Smooth muscle cell (in vitro differentiated cells): ENCODE results near the gene SCFD2. TPM values are rescaled to one million over a fixed set of nuclear protein-coding genes. Genes with fewer than 3 reads are reported as not detected.

Experiments
- DNase-seq: peaks from one replicate; lab custom pipeline; 2025; ENCODE audit not compliant: unreplicated experiment; lab: John Stamatoyannopoulos, UW
- H2AFZ ChIP-seq: fragments of 200-600 bp; sonication (generic); 2 replicates; pipeline ENCODE4 v1.6.0; 2016; ENCODE audit warnings: antibody characterized with exemption, low read depth, mild to moderate bottlenecking
- H3F3A ChIP-seq: fragments of 200-600 bp; sonication (generic); 2 replicates; pipeline ENCODE4 v1.6.0; 2017; ENCODE audit warnings: antibody characterized with exemption, low read depth
- H3K27ac ChIP-seq: fragments of 200-600 bp; sonication (generic); 2 replicates; pipeline ENCODE4 v1.5.1; 2016; ENCODE audit warnings: low read depth, mild to moderate bottlenecking
- H3K27me3 ChIP-seq: fragments of 200-600 bp; sonication (generic); 2 replicates; pipeline ENCODE4 v1.6.1; 2016; ENCODE audit warnings: low read depth, mild to moderate bottlenecking
- H3K36me3 ChIP-seq: fragments of 200-600 bp; sonication (generic); 2 replicates; pipeline ENCODE4 v1.5.1; 2016; ENCODE audit warnings: low read depth
- H3K4me1 ChIP-seq: fragments of 200-600 bp; sonication (generic); 2 replicates; pipeline ENCODE4 v1.5.1; 2016; ENCODE audit warnings: low read depth
- H3K4me2 ChIP-seq: fragments of 200-600 bp; sonication (generic); 2 replicates; pipeline ENCODE4 v1.6.0; 2016; ENCODE audit warnings: mild to moderate bottlenecking
- H3K4me3 ChIP-seq: fragments of 200-600 bp; sonication (generic); 2 replicates; pipeline ENCODE4 v1.5.1; 2016; ENCODE audit warnings: mild to moderate bottlenecking
- H3K79me2 ChIP-seq: fragments of 200-600 bp; sonication (generic); 2 replicates; pipeline ENCODE4 v1.6.0; 2016; ENCODE audit warnings: low read depth, mild to moderate bottlenecking
- H3K9ac ChIP-seq: fragments of 200-600 bp; sonication (generic); 2 replicates; pipeline ENCODE4 v1.6.0; 2016; ENCODE audit warnings: low read depth
- H3K9me3 ChIP-seq: fragments of 200-600 bp; sonication (generic); replicated peaks from 2 replicates; pipeline ENCODE4 v1.5.1; 2016; ENCODE audit warnings: low read depth
- H4K20me1 ChIP-seq: fragments of 200-600 bp; sonication (generic); 2 replicates; pipeline ENCODE4 v1.6.0; 2016; ENCODE audit warnings: low read depth
- WGBS: methylation state at CpG from one replicate; pipeline ENCODE4 v1.1.7; 2016; ENCODE audit warnings: low lambda C conversion rate; 5-methylcytosine and 5-hydroxymethylcytosine counted together
- polyA plus RNA-seq: library from polyadenylated mRNA; unstranded; fragments of >200 nt; fragmentation: Nextera tagmentation; extraction: Ambion mirVana; gene quantifications from 2 replicates; pipeline ENCODE4 v1.2.1, GENCODE V29; 2016
- total RNA-seq: library from RNA; depleted of rRNA; stranded (reverse); fragments of >200 nt; gene quantifications from 2 replicates; pipeline ENCODE4 v1.2.3, GENCODE V29; 2014
- TF ChIP-seq, protein P1 (sequence below): fragments of 200-600 bp; sonication (generic); IDR thresholded peaks from 2 replicates; pipeline ENCODE4 v1.5.1; 2017; ENCODE audit warnings: borderline replicate concordance, mild to moderate bottlenecking, antibody characterized with exemption; ENCODE audit not compliant: insufficient read depth, poor library complexity, severe bottlenecking

Gene SCFD2
- total and polyA plus RNA-seq, 2 experiments from 2014 or later = 7.8 to 11.4 TPM

DNA sequence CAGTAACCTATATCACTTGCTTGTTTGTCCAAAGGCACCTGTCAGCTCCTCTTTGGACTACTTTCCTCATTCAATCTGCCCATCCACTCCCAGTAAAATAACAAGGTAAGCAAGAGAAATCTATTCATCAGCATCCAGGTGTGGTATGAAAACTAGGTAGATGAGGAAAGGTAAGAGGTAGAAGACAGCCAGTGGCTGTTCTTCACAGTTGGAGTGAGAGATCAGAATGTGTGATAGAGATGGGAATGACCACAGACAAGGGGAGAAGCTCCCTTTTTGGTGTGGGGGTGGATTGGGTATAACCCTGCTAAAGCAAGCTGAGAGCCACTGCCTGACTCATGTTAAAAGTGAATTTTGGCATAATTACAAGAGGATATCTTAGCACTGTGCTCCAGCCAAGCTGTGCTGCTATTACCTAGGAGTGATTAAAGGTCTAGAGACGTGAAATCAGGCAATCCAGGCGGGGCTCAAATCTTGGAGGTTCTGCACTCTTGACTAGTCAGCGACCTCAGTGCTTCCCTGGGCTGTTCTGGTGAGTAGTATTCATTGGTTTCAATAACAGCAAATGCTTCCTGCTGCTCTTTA is 531.8 kb downstream of the SCFD2 start:
- TF ChIP-seq, protein P1, sequence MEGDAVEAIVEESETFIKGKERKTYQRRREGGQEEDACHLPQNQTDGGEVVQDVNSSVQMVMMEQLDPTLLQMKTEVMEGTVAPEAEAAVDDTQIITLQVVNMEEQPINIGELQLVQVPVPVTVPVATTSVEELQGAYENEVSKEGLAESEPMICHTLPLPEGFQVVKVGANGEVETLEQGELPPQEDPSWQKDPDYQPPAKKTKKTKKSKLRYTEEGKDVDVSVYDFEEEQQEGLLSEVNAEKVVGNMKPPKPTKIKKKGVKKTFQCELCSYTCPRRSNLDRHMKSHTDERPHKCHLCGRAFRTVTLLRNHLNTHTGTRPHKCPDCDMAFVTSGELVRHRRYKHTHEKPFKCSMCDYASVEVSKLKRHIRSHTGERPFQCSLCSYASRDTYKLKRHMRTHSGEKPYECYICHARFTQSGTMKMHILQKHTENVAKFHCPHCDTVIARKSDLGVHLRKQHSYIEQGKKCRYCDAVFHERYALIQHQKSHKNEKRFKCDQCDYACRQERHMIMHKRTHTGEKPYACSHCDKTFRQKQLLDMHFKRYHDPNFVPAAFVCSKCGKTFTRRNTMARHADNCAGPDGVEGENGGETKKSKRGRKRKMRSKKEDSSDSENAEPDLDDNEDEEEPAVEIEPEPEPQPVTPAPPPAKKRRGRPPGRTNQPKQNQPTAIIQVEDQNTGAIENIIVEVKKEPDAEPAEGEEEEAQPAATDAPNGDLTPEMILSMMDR = no peak
- H3K36me3 ChIP-seq = no peaks in the 10 kb centered on the region
- WGBS = 47% methylated on average over 3 of the region's 3 CpGs
- H3F3A ChIP-seq = peaks cover 2% of the 10 kb centered on the region
- no peak overlapping the region for H3K27ac ChIP-seq
- no peaks in the 10 kb centered on the region for H3K27me3 ChIP-seq
- DNase-seq = no peak
- H3K9ac ChIP-seq = no peak overlapping the region
- no peaks in the 10 kb centered on the region for H3K79me2 ChIP-seq
- no peak overlapping the region for H2AFZ ChIP-seq
- H4K20me1 ChIP-seq = no peaks in the 10 kb centered on the region
- H3K4me3 ChIP-seq = no peak overlapping the region
- peaks cover 21% of the 10 kb centered on the region for H3K4me1 ChIP-seq
- no peak overlapping the region for H3K4me2 ChIP-seq
- H3K9me3 ChIP-seq = no peaks in the 10 kb centered on the region

DNA sequence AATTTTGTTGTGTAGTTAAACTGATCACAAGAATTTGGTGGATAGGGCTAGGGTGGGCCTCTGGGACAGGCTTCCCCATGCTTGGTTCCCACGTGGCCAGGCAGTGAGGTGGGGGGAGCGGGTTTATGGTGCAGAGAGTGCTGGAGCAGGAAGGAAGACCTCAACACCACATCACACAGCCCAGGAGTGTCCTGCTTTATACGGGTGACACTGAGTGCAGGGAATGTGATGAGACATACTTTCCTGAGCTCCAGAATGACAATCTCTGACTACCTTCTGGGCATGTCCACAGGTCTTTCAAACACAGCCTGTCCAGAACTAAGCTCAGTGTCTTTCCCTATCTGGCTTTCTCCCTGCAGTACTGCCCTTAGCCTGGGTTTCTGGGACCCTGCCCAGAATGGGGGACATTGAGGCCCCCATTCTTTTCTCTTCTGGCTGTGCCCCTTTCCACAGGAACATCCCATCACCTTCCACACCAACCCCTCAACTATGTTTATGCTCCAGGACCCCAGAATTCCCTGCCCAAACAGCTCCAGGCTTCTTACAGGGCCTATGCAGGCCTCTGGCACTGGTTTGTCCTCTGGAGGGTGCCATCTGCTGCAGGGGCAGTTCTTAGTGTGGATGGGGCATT is 540.3 kb downstream of the SCFD2 start:
- TF ChIP-seq, protein P1 = no peak
- Histone ChIP-seq H3K27me3 (no peaks in the 10 kb centered on the region), H3K4me1 (no peaks in the 10 kb centered on the region), H3K27ac (peak overlapping the region; percentile 83), H3K36me3 (no peaks in the 10 kb centered on the region), H3K79me2 (no peaks in the 10 kb centered on the region), H2AFZ (no peak overlapping the region), H3K4me3 (no peak overlapping the region), H3F3A (peaks cover 4% of the 10 kb centered on the region), H4K20me1 (no peaks in the 10 kb centered on the region), H3K9ac (peak overlapping the region; percentile 43), H3K4me2 (peak overlapping the region; percentile 11), H3K9me3 (no peaks in the 10 kb centered on the region)
- 31% methylated on average over 3 of the region's 3 CpGs for WGBS
- DNase-seq = no peak

DNA sequence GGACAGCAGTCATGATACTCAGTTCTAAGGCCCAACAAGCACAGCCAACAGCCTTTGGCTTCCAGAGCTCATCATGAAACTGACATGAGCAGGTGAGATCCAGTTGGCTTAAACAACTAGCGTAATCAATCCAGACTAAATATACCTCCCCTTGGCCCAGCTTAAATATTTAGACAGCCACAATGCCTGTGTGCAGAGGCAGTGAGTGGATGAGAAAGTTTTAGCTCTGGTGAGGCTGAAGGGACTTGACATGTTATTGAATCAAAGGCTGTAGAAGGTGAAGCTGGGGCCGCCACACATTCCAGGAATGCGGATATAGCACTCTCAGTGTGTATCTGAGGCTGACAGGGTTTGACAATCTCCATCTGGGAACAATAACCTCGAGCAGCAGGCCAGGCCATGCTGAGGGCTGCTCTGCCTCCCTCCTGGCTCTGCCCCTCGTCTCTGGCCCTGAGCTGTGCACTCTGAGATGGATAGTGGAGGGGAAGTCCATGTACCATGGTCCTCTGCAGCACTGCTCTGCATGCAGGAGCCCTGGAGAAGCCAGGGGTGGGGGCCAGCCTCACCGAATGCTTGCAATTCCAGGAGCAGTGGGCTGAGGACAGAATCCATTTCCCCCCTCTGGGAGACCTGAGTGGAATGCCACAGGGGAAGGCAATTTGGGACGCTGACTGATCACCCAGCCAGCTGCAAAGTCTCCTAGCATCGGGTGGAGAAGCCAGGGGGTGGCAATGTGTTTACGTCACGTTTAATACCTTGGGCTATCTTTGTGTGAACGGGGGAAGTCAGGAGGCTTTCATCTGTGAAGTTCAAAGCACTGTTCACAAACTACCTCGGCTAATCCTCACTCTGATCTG is 541.0 kb downstream of the SCFD2 start:
- Histone ChIP-seq H3K4me1 (no peaks in the 10 kb centered on the region), H3K27ac (peak overlapping the region; percentile 83), H4K20me1 (no peaks in the 10 kb centered on the region), H2AFZ (no peak overlapping the region), H3K79me2 (no peaks in the 10 kb centered on the region), H3F3A (peaks cover 4% of the 10 kb centered on the region), H3K27me3 (no peaks in the 10 kb centered on the region), H3K9me3 (no peaks in the 10 kb centered on the region), H3K36me3 (no peaks in the 10 kb centered on the region), H3K4me3 (no peak overlapping the region), H3K4me2 (peak overlapping the region; percentile 11), H3K9ac (no peak overlapping the region)
- WGBS = 25% methylated on average over 12 of the region's 12 CpGs
- TF ChIP-seq, protein P1 = no peak
- no peak for DNase-seq
